Sigmoid colon (tissue), 7 donors: ENCODE results near the gene CC2D1A. TPM values are rescaled to one million over a fixed set of nuclear protein-coding genes. Genes with fewer than 3 reads are reported as not detected.

Experiments used
- DNase-seq: peaks from one replicate; pipeline ENCODE4 v3.0.0-alpha.2; 2019
- H3K27ac ChIP-seq, 4 donors: fragments of 200-600 bp; sonication (generic); one replicate each; pipeline ENCODE4 v1.5.1; 2016 to 2019; ENCODE audit warnings: mild to moderate bottlenecking in 1 of 4
- H3K27me3 ChIP-seq, 3 donors: fragments of 200-600 bp; sonication (generic); one replicate each; pipeline ENCODE4 v1.5.1; 2019; ENCODE audit warnings: mild to moderate bottlenecking in 1 of 3
- H3K36me3 ChIP-seq, 4 donors: fragments of 200-600 bp; sonication (generic); one replicate each; pipeline ENCODE4 v1.5.1; 2016 to 2019
- H3K4me1 ChIP-seq, 4 donors: fragments of 200-600 bp; sonication (generic); one replicate each; pipeline ENCODE4 v1.5.1; 2017 to 2019
- H3K4me3 ChIP-seq, 4 donors: fragments of 200-600 bp; sonication (generic); one replicate each; pipeline ENCODE4 v1.5.1; 2017 to 2019; ENCODE audit warnings: mild to moderate bottlenecking in 2 of 4, moderate library complexity in 1 of 4
- H3K9me3 ChIP-seq, 4 donors: fragments of 200-600 bp in 3 of 4; sonication (generic) in 3 of 4; one replicate each; pipeline versions ENCODE4 v1.5.1 to v1.6.1; 2013 to 2019
- CTCF ChIP-seq, 4 experiments: fragments of 450-650 bp in 3 of 4; fragments of 200-600 bp in 1 of 4; IDR thresholded peaks; one replicate each; pipeline ENCODE4 v1.5.1; 2016 to 2019; ENCODE audit warnings: antibody characterized with exemption in 4 of 4, mild to moderate bottlenecking in 3 of 4, moderate library complexity in 2 of 4
- EP300 ChIP-seq, 4 donors: sonication (generic); formaldehyde crosslinking; IDR thresholded peaks; one replicate each; pipeline ENCODE4 v1.6.1; 2017; ENCODE audit warnings: antibody characterized with exemption in 4 of 4
- POLR2A ChIP-seq, 2 donors: fragments of 450-650 bp; IDR thresholded peaks; one replicate each; pipeline ENCODE4 v1.6.1; 2016; ENCODE audit warnings: antibody characterized with exemption in 2 of 2, mild to moderate bottlenecking in 2 of 2, moderate library complexity in 2 of 2
- POLR2AphosphoS5 ChIP-seq, 4 donors: sonication (generic); formaldehyde crosslinking; IDR thresholded peaks; one replicate each; pipeline ENCODE4 v1.6.1; 2017; ENCODE audit warnings: antibody characterized with exemption in 4 of 4
- WGBS, 2 donors: extraction: QIAGEN DNeasy Blood & Tissue Kit; methylation state at CpG; one replicate each; pipeline ENCODE4 v1.1.7; 2013; 5-methylcytosine and 5-hydroxymethylcytosine counted together
- intact Hi-C: fragments of 100-400 bp; cut with DNase I; formaldehyde crosslinking; loops from one replicate; pipeline ENCODE4 v1.15.1; 2023
- polyA plus RNA-seq, 3 donors: library from polyadenylated mRNA; stranded (reverse); fragments of 200-250 nt; gene quantifications; one replicate each; pipeline ENCODE4 v1.2.3, GENCODE V29; 2013
- total RNA-seq, 4 donors: library from RNA; depleted of rRNA; stranded (reverse); fragments of >200 nt; gene quantifications; one replicate each; pipeline ENCODE4 v1.1.0, GENCODE V29; 2016
- donor health status: healthy with polysubstance abuse.
- donor health status: Bipolar disorder and iron deficiency.
- donor health status: healthy.

CC2D1A gene
- total and polyA plus RNA-seq, 7 donors, result 15.0 to 88.2 (median 33.5) TPM

GRCh38 chr19:13865571-13866462, 40.2 kb upstream of the CC2D1A start:
- Histone ChIP-seq H3K36me3 (no peaks in the 10 kb centered on the region), H3K4me3 (peak overlapping the region; percentile 51 to 85 (median 74)), H3K9me3 (no peaks in the 10 kb centered on the region), H3K27me3 (no peaks in the 10 kb centered on the region), H3K27ac (peak overlapping the region; percentile 59 to 97 (median 82)), H3K4me1 (peaks cover 0 to 38% (median 24%) of the 10 kb centered on the region in 4 donors)
- no peak for DNase-seq
- intact Hi-C loops, result no loop called here
- 2% methylated on average over 82 of the region's 82 CpGs for WGBS, 2 donors
- TF ChIP-seq CTCF (IDR thresholded peaks at IDR 0.05) (no peak), POLR2AphosphoS5 (IDR thresholded peaks at IDR 0.05) (peak in 1 of 4 donors; percentile 29), POLR2A (IDR thresholded peaks at IDR 0.05) (no peak), EP300 (IDR thresholded peaks at IDR 0.05) (no peak)

DNA sequence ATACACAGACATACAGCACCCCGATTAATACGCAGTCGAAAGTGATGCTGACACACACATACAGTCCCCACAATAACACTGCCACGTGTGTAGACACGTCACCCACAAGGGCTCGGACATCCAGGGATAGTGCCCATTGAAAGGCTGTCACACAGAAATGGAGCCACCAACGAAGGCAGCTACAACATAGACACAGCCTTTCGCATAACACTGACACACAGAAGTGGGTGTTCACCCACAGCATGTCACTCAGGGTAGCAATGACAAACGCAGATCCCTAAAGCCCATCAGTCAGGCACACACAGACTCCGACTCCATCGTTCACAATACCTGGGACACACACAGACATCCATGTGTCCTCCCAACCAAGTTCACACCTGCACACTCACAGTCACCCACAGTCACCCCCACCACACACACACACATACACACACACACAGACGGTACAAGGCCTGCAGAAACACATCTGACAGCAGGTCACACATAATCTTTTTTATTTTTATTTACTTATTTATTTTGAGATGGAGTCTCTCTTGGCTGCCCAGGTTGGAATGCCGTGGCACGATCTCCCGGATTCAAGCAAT, 39.4 kb upstream of the CC2D1A start:
- Histone ChIP-seq H3K4me1 (peaks cover 0 to 31% (median 17%) of the 10 kb centered on the region in 4 donors), H3K36me3 (no peaks in the 10 kb centered on the region), H3K27ac (peak overlapping the region in 2 of 4 donors; percentile 72 to 97), H3K4me3 (peak overlapping the region in 2 of 4 donors; percentile 79 to 85), H3K27me3 (no peaks in the 10 kb centered on the region), H3K9me3 (no peaks in the 10 kb centered on the region)
- WGBS, 2 donors, result 62 to 71% methylated on average over 15 of the region's 15 CpGs
- DNase-seq, result no peak
- intact Hi-C loops, result no loop called here
- TF ChIP-seq CTCF (IDR thresholded peaks at IDR 0.05) (no peak), EP300 (IDR thresholded peaks at IDR 0.05) (no peak), POLR2AphosphoS5 (IDR thresholded peaks at IDR 0.05) (no peak), POLR2A (IDR thresholded peaks at IDR 0.05) (no peak)

- WGBS, 2 donors, result 77 to 84% methylated on average over 4 of the region's 4 CpGs
- no peak overlapping the region for H3K4me3 ChIP-seq
- H3K9me3 ChIP-seq, result no peaks in the 10 kb centered on the region
- intact Hi-C loops, result no loop called here
- no peak for TF ChIP-seq EP300 (IDR thresholded peaks at IDR 0.05)
- no peak for TF ChIP-seq CTCF (IDR thresholded peaks at IDR 0.05)
- no peak for TF ChIP-seq POLR2AphosphoS5 (IDR thresholded peaks at IDR 0.05)
- no peak for TF ChIP-seq POLR2A (IDR thresholded peaks at IDR 0.05)
- H3K27ac ChIP-seq, result no peak overlapping the region
- peaks cover 0 to 10% (median 4%) of the 10 kb centered on the region in 3 donors for H3K27me3 ChIP-seq
- peaks cover 0 to 32% (median 22%) of the 10 kb centered on the region in 4 donors for H3K4me1 ChIP-seq
- no peak for DNase-seq
- H3K36me3 ChIP-seq, result no peaks in the 10 kb centered on the region
These were observed 37.3 kb upstream of the CC2D1A start for GRCh38 chr19:13868663-13869062.

GRCh38 chr19:13869281-13869680, 36.7 kb upstream of the CC2D1A start:
- no peaks in the 10 kb centered on the region for H3K36me3 ChIP-seq
- H3K9me3 ChIP-seq, result no peaks in the 10 kb centered on the region
- intact Hi-C loops, result no loop called here
- no peak for DNase-seq
- 79 to 88% methylated on average over 13 of the region's 13 CpGs for WGBS, 2 donors
- no peak overlapping the region for H3K4me3 ChIP-seq
- no peak overlapping the region for H3K27ac ChIP-seq
- no peak for TF ChIP-seq POLR2A (IDR thresholded peaks at IDR 0.05)
- H3K4me1 ChIP-seq, result peaks cover 0 to 28% (median 20%) of the 10 kb centered on the region in 4 donors
- peaks cover 0 to 10% (median 4%) of the 10 kb centered on the region in 3 donors for H3K27me3 ChIP-seq

DNA sequence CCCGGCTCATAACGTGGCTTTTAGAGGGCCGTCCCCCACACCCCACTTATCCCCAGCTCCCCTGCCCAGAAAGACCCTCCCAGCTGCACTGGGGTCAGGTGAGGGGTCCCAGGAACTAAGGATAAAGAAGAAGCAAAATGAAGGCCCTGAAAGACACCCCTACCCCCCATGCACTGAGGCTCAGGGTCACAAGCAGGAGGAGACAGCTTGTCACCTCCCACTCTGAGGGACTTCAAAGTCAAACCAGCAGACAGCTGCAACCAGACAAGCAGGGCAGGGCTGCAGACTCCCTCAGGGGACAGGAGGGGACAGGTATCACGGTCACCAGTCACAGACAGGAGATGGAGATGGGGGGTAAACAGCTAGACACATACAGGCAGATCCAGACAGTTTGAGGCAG, 35.1 kb upstream of the CC2D1A start:
- Histone ChIP-seq H3K27me3 (peaks cover 0 to 10% (median 4%) of the 10 kb centered on the region in 3 donors), H3K4me3 (no peak overlapping the region), H3K9me3 (no peaks in the 10 kb centered on the region), H3K36me3 (no peaks in the 10 kb centered on the region), H3K4me1 (peaks cover 0 to 18% (median 16%) of the 10 kb centered on the region in 4 donors), H3K27ac (no peak overlapping the region)
- 88 to 90% methylated on average over 4 of the region's 4 CpGs for WGBS, 2 donors
- no peak for TF ChIP-seq CTCF (IDR thresholded peaks at IDR 0.05)
- TF ChIP-seq EP300 (IDR thresholded peaks at IDR 0.05), result no peak
- TF ChIP-seq POLR2A (IDR thresholded peaks at IDR 0.05), result no peak
- TF ChIP-seq POLR2AphosphoS5 (IDR thresholded peaks at IDR 0.05), result no peak
- DNase-seq, result no peak
- intact Hi-C loops, result no loop called here
